PC-9 (cell line): Measurements from ENCODE around the gene SAFB2.

Experiments
- CTCF ChIP-seq: fragments of 200-600 bp; sonication (generic); conservative IDR thresholded peaks from 2 replicates; pipeline ENCODE4 v1.6.1; 2017; ENCODE audit warnings: mixed run types, antibody characterized with exemption, mild to moderate bottlenecking, moderate library complexity
- EZH2 ChIP-seq: fragments of 200-600 bp; sonication (generic); IDR thresholded peaks from 2 replicates; pipeline ENCODE4 v1.8.0; 2017; ENCODE audit warnings: antibody characterized with exemption, low read depth

- TF ChIP-seq EZH2 (no peak), CTCF (no peak)
Observed at GRCh38 chr19:5609881-5610448, 12.6 kb downstream of the SAFB2 start.
